GM18909 (cell line): ENCODE results near the gene PSPH.
A peak's percentile ranks its signal among the peaks of the same experiment; 100 is the strongest.
"Not testable (repeated sequence)": the region's sequence is repeated elsewhere in the genome, so short reads cannot be mapped to it uniquely, and the experiment has no call there.

Experiments used
- ATAC-seq: cut with Tn5 transposase; IDR thresholded peaks from one replicate; pipeline ENCODE4 v1.9.1; 2021; ENCODE audit warnings: mild to moderate bottlenecking; ENCODE audit not compliant: unreplicated experiment, poor library complexity

The PSPH gene

DNA sequence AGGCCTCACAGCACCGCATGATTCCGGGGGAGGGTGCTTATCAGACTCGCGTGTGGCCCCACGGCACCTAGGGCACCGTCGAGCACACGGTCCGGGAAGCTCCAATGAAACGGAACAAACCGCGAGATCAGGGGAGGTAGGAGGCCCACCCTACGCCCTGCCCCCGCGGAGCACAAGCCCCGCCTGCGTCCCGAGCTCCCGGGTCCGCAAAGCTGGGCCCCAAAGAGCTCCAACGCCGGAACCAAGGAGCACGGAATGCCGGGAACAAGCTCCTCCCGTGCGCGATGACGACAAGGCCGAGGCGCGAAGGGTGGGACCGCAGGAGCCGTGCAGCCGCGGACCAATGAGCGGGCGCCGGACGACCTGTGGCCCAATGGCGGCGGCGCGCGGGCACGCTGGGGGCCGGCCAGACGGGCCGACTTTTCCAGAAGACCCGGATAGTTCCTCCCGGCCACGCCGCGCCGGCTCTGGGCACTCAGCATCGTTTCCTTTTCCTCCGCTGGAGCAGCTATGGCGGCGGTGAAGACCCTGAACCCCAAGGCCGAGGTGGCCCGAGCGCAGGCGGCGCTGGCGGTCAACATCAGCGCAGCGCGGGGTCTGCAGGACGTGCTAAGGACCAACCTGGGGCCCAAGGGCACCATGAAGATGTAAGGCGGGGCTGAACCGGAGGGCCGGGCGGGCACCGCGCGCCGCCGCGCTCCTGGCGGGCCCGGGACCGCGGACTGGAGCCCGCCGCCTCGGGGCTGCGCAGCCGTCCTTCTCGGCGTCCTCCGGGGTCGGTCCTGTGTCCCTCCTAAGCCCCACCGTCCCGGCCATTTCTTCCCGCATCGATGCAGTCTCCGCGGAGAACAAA lies at the start of gene PSPH, which contains the start of gene CCT6A:
Gene PSPH, minus strand, starts transcription at position 106 of the 853 bp plus-strand sequence. CDS start 30,232 bp downstream, outside the sequence.
Gene CCT6A, plus strand, starts transcription at position 427 of the 853 bp plus-strand sequence. Its CDS starts 84 bp downstream, at position 511.
- peak; percentile 97 for ATAC-seq

GRCh38 chr7:56099653-56100052 lies 48.4 kb upstream of the PSPH start:
- no peak for ATAC-seq

- not testable (repeated sequence) for ATAC-seq
These were observed 47.2 kb upstream of the PSPH start for GRCh38 chr7:56098187-56099008.

DNA sequence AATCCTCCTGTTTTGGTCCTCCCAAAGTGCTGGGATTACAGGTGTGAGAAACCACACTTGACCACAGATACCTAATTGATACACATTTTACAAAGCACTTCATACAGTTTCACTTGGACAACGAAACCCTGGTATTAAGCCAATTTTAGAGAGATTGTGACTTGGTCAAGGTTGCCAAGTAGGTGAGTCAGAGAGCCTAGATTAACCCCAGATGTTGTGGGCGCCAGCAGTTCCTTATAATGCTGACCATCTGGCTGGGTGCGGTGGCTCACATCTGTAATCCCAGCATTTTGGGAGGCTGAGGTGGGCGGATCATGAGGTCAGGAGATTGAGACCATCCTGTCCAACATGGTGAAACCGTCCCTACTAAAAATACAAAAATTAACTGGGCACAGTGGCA lies 46.5 kb upstream of the PSPH start:
- no peak for ATAC-seq

GRCh38 chr7:56092789-56093531 lies 41.7 kb upstream of the PSPH start, which contains the start of gene PHKG1:
TSS of gene PHKG1 (minus strand) at chr7:56092952. CDS start at chr7:56088941, 4,011 bp downstream.
- no peak for ATAC-seq

- not testable (repeated sequence) for ATAC-seq
These were observed 41.1 kb upstream of the PSPH start for GRCh38 chr7:56092388-56092787.

GRCh38 chr7:56091591-56091990 lies 40.3 kb upstream of the PSPH start:
- no peak for ATAC-seq

DNA sequence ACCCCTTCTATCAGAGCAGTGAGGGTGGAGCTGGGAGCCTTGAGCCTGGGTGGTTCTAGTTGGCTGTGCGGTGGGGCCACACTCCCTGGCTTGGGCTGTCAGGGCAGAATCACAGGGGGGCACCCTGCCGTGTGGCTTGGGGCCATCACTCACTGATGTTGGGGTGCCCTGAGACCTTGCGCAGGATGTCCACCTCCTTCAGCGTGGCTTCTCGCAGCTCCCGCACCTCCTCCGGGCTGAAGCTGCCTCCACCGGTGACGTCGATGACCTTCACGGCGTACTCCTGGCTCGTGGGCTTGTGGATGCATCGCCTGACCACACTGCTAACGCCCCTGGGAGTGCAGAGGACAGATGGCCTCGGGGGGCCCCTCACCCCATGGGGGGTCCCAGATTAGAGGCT lies 36.2 kb upstream of the PSPH start:
- no peak for ATAC-seq

DNA sequence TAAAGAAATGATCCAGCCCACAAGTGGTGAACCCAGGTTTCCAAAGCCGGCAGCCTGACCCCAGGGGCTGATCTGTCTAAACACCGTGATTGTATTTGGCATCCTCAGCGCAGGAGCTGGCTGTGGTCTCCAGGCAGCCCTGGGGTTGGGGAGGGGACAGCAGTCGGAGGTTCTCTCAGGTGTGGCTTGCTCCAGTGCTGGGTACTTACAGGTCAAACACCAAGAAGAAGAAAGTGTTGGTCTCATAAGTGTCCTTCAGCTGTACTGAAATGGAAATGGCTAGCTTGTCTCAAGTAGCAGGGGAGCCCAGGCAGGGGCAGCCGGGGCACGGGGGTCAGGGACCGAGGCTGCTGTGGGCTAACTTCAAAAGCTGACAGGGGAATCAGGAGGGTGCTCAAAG lies 35.5 kb upstream of the PSPH start:
- ATAC-seq, result no peak

DNA sequence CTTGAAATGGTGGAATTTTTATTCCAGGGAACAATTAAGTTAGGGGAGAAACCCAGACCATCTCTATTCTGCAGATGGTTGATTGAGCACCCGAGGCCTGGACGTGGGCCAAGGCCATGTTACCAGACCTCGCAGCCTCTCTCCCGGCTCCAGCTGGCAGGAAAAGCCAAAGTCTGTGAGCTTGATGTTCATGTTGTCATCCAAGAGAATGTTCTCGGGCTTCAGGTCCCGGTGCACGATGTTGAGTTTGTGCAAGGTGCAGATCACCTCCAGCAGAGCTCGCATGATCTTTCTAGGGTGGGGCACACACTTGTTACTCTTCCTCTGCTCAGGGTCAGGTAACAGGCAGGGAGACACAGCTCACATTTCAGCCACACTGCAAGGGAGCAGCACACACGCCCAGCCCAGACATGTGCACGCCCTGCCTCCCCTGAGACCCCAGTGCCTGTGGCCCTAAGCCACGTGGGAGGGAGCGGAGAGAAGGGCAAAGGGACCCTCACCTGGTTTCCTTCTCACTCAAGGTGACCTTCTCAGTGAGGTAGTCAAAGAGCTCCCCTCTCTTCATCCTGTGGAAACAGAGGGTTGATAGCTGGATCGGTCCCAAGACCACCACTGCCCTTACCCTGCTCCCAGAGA lies 32.0 kb upstream of the PSPH start:
- ATAC-seq, result no peak

- no peak for ATAC-seq
These were observed 30.5 kb upstream of the PSPH start for GRCh38 chr7:56081626-56082340.

- ATAC-seq, result not testable (repeated sequence)
These were observed 29.6 kb upstream of the PSPH start for GRCh38 chr7:56080726-56081435.

GRCh38 chr7:56079450-56080185 lies 28.4 kb upstream of the PSPH start:
- ATAC-seq, result no peak

DNA sequence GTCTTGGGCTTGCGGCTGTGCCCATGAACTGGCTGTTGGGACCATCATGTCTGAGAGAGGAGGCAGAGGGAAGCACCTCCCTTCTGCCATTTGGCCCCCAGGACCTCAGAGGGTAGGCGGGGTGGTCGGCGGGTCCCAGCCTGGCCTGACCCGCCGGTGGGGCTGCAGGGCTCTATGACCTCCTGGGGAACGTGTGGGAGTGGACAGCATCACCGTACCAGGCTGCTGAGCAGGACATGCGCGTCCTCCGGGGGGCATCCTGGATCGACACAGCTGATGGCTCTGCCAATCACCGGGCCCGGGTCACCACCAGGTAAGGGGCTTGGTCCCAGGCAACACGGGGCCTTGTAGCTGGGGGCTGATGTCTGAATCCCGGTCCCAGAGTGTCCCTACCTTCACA lies 27.0 kb upstream of the PSPH start:
- no peak for ATAC-seq

- no peak for ATAC-seq
These were observed 26.4 kb upstream of the PSPH start for GRCh38 chr7:56077681-56078080.

- peak; percentile 92 for ATAC-seq
These were observed 23.1 kb upstream of the PSPH start for GRCh38 chr7:56074371-56074791.

GRCh38 chr7:56066376-56066775 lies 15.1 kb upstream of the PSPH start:
- ATAC-seq, result not testable (repeated sequence)
